Measurements from ENCODE around the gene ULK1. TPM values are rescaled to one million over a fixed set of nuclear protein-coding genes. Genes with fewer than 3 reads are reported as not detected.
A peak's percentile ranks its signal among the peaks of the same experiment; 100 is the strongest.

ULK1 gene
- total RNA-seq, result 10 to 100 TPM; 17.1 to 20.6 TPM

DNA sequence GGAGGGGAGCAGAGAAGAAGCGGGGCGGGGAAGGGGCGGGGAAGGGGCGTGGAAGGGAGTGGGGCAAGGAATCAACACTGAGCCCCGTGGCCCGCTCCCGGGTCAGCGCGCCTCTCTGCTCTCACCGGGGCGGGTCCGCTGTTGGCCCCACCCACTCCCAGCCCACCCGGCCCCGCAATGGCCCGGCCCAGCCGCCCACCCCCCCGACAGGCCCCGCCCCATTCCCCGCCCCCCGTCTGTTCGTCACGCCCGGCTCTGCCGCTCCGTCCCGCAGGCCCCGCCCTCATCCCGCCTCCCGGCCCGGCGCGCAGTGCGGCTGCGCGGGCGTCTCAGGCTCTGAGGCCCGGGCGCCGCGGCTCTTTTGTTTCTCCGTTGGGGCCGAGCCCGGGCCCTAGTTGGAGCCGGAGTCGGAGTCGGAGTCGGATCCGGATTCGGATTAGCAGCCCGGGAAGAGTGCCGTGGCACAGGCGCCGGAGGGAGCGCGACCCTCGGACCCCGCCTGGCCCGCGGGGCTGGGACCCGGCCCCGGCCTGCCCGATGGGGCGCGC is at the start of gene ULK1:
Gene ULK1 (plus strand): TSS at position 310 of the 548 bp plus-strand sequence. CDS start 380 bp downstream, outside the sequence.
- Mint-ChIP-seq H3K9me3 (ENCODE audit: insufficient read depth) (no peaks in the 10 kb centered on the region), H3K36me3 (ENCODE audit: low read depth) (no peaks in the 10 kb centered on the region), H3K27me3 (ENCODE audit: low read depth) (no peaks in the 10 kb centered on the region), H3K27ac (peak within 1 kb of the TSS; percentile 79), H3K4me1 (ENCODE audit: low read depth) (peaks cover 17% of the 10 kb centered on the region), H3K4me3 (peak within 1 kb of the TSS; percentile 80)
- ChIA-PET POLR2A (no interaction called here), CTCF (no interaction called here)
- DNase-seq (peak; percentile 93), ATAC-seq (peak; percentile 83)

- no peaks in the 10 kb centered on the region for H3K36me3 Mint-ChIP-seq (ENCODE audit: low read depth)
- no peaks in the 10 kb centered on the region for H3K27me3 Mint-ChIP-seq (ENCODE audit: low read depth)
- no peak for ATAC-seq
- ChIA-PET CTCF (no interaction called here), POLR2A (no interaction called here)
- H3K9me3 Mint-ChIP-seq (ENCODE audit: insufficient read depth), result no peaks in the 10 kb centered on the region
- H3K4me3 Mint-ChIP-seq, result no peak overlapping the region
- no peaks in the 10 kb centered on the region for H3K4me1 Mint-ChIP-seq (ENCODE audit: low read depth)
- H3K27ac Mint-ChIP-seq, result no peak overlapping the region
- no peak for DNase-seq
Measured at GRCh38 chr12:131844656-131845055, 49.8 kb upstream of the ULK1 start.

GRCh38 chr12:131845121-131845520 is 49.3 kb upstream of the ULK1 start:
- no peak overlapping the region for H3K27ac Mint-ChIP-seq
- ChIA-PET CTCF (no interaction called here), POLR2A (no interaction called here)
- no peak overlapping the region for H3K4me3 Mint-ChIP-seq
- H3K9me3 Mint-ChIP-seq (ENCODE audit: insufficient read depth), result no peaks in the 10 kb centered on the region
- H3K27me3 Mint-ChIP-seq (ENCODE audit: low read depth), result no peaks in the 10 kb centered on the region
- no peak for ATAC-seq
- no peak for DNase-seq
- no peaks in the 10 kb centered on the region for H3K36me3 Mint-ChIP-seq (ENCODE audit: low read depth)
- no peaks in the 10 kb centered on the region for H3K4me1 Mint-ChIP-seq (ENCODE audit: low read depth)

DNA sequence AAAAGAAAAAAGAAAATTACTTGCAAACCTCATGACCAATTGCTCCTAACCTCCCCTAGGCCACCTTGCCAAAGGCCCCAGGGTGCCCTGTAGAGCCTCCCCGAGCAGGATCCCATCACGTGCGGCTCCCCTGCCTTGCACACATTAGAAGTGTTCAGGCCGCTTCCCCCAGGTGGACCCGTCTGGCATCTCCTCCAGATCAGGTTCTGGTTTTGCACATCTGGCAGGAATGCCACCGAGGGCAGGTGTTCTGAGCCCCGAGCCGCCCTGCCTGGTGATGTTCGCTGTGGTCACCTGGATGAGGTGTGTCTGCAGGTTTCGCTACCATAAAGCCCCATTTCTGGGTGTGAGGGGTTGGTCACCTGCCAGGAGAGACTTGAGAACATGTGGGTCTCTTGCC is 47.0 kb upstream of the ULK1 start:
- Mint-ChIP-seq H3K4me1 (ENCODE audit: low read depth) (no peaks in the 10 kb centered on the region), H3K27ac (no peak overlapping the region), H3K9me3 (ENCODE audit: insufficient read depth) (no peaks in the 10 kb centered on the region), H3K27me3 (ENCODE audit: low read depth) (no peaks in the 10 kb centered on the region), H3K36me3 (ENCODE audit: low read depth) (no peaks in the 10 kb centered on the region), H3K4me3 (no peak overlapping the region)
- CTCF ChIA-PET, result no interaction called here
- ATAC-seq (no peak), DNase-seq (no peak)
- POLR2A ChIA-PET, result no interaction called here

- POLR2A ChIA-PET, result no interaction called here
- Mint-ChIP-seq H3K4me3 (no peak overlapping the region), H3K9me3 (ENCODE audit: insufficient read depth) (no peaks in the 10 kb centered on the region), H3K36me3 (ENCODE audit: low read depth) (no peaks in the 10 kb centered on the region), H3K4me1 (ENCODE audit: low read depth) (peaks cover 5% of the 10 kb centered on the region), H3K27me3 (ENCODE audit: low read depth) (no peaks in the 10 kb centered on the region), H3K27ac (no peak overlapping the region)
- no peak for ATAC-seq
- no peak for DNase-seq
- CTCF ChIA-PET, result no interaction called here
Measured at GRCh38 chr12:131848753-131849152, 45.7 kb upstream of the ULK1 start.

GRCh38 chr12:131849700-131850553 is 44.5 kb upstream of the ULK1 start:
- Mint-ChIP-seq H3K4me3 (no peak overlapping the region), H3K9me3 (ENCODE audit: insufficient read depth) (no peaks in the 10 kb centered on the region), H3K27me3 (ENCODE audit: low read depth) (no peaks in the 10 kb centered on the region), H3K27ac (no peak overlapping the region), H3K36me3 (ENCODE audit: low read depth) (no peaks in the 10 kb centered on the region), H3K4me1 (ENCODE audit: low read depth) (peaks cover 5% of the 10 kb centered on the region)
- POLR2A ChIA-PET, result no interaction called here
- CTCF ChIA-PET, result no interaction called here
- DNase-seq (no peak), ATAC-seq (no peak)

DNA sequence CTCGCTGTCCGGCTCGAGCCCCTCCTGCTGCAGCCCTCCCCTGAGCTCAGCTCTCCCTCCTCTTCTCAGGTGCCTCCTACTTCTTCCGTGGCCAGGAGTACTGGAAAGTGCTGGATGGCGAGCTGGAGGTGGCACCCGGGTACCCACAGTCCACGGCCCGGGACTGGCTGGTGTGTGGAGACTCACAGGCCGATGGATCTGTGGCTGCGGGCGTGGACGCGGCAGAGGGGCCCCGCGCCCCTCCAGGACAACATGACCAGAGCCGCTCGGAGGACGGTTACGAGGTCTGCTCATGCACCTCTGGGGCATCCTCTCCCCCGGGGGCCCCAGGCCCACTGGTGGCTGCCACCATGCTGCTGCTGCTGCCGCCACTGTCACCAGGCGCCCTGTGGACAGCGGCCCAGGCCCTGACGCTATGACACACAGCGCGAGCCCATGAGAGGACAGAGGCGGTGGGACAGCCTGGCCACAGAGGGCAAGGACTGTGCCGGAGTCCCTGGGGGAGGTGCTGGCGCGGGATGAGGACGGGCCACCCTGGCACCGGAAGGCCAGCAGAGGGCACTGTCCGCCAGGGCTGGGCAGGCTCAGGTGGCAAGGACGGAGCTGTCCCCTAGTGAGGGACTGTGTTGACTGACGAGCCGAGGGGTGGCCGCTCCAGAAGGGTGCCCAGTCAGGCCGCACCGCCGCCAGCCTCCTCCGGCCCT is 43.4 kb upstream of the ULK1 start:
- CTCF ChIA-PET, result no interaction called here
- DNase-seq (no peak), ATAC-seq (no peak)
- no peaks in the 10 kb centered on the region for H3K9me3 Mint-ChIP-seq (ENCODE audit: insufficient read depth)
- no peaks in the 10 kb centered on the region for H3K36me3 Mint-ChIP-seq (ENCODE audit: low read depth)
- H3K4me1 Mint-ChIP-seq (ENCODE audit: low read depth), result peaks cover 5% of the 10 kb centered on the region
- H3K27me3 Mint-ChIP-seq (ENCODE audit: low read depth), result no peaks in the 10 kb centered on the region
- POLR2A ChIA-PET, result no interaction called here
- H3K4me3 Mint-ChIP-seq, result no peak overlapping the region
- H3K27ac Mint-ChIP-seq, result no peak overlapping the region

DNA sequence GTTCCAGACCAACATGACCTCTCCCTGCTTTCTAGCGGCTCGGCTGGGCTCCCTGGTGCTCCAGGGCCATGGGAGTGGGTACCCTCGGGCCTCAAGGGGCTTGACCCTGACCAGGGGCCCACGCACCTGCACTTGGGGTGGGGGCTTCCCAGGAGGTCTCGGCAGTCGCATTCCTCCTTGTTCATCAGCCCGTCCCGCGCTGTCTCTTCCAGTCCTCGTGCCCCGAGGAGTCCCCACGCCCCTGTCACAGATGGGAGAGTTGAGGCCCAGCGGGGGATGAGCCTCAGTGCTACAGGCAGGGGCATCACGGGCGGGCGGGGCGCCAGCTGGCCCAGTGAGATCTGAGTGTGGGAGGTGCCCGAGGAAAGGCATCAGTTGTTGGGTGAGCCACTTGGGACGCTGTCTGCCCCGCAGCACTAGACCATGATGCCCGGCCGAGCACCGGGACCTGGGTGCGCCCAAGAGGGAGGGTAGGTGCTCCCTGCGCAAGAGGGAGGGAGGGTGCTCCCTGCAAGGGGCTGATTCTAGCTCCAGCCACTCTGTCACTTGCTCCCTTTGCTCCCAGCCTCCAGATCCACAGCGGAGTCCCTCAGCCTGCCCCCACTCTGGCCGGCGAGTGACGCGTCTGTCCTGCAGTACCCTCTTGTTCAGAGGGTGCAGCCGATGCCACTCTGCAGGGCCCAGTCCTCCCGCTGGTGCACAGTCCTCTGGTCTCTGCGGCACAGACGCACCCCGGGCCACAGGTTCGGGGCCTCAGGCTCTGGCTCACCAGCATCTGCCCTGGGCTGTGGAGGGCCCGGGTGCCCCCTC is 42.5 kb upstream of the ULK1 start:
- no peaks in the 10 kb centered on the region for H3K36me3 Mint-ChIP-seq (ENCODE audit: low read depth)

GRCh38 chr12:131852551-131853299 is 41.7 kb upstream of the ULK1 start:
- CTCF ChIA-PET, result no interaction called here
- Mint-ChIP-seq H3K27me3 (ENCODE audit: low read depth) (no peaks in the 10 kb centered on the region), H3K36me3 (ENCODE audit: low read depth) (no peaks in the 10 kb centered on the region), H3K9me3 (ENCODE audit: insufficient read depth) (no peaks in the 10 kb centered on the region), H3K27ac (no peak overlapping the region), H3K4me3 (no peak overlapping the region), H3K4me1 (ENCODE audit: low read depth) (peaks cover 5% of the 10 kb centered on the region)
- peak; percentile 30 for ATAC-seq
- no peak for DNase-seq
- POLR2A ChIA-PET, result no interaction called here

More for the DNA sequence above, 42.5 kb upstream of the ULK1 start:
- CTCF ChIA-PET, result no interaction called here
- H3K9me3 Mint-ChIP-seq (ENCODE audit: insufficient read depth), result no peaks in the 10 kb centered on the region
- peaks cover 5% of the 10 kb centered on the region for H3K4me1 Mint-ChIP-seq (ENCODE audit: low read depth)
- no peak for ATAC-seq
- no peaks in the 10 kb centered on the region for H3K27me3 Mint-ChIP-seq (ENCODE audit: low read depth)
- DNase-seq, result no peak
- POLR2A ChIA-PET, result no interaction called here
- H3K4me3 Mint-ChIP-seq, result no peak overlapping the region
- no peak overlapping the region for H3K27ac Mint-ChIP-seq

GRCh38 chr12:131853832-131854797 is 40.3 kb upstream of the ULK1 start:
- ChIA-PET CTCF (no interaction called here), POLR2A (no interaction called here)
- peaks cover 5% of the 10 kb centered on the region for H3K4me1 Mint-ChIP-seq (ENCODE audit: low read depth)
- no peak overlapping the region for H3K27ac Mint-ChIP-seq
- no peaks in the 10 kb centered on the region for H3K9me3 Mint-ChIP-seq (ENCODE audit: insufficient read depth)
- H3K4me3 Mint-ChIP-seq, result no peak overlapping the region
- no peaks in the 10 kb centered on the region for H3K36me3 Mint-ChIP-seq (ENCODE audit: low read depth)
- ATAC-seq (no peak), DNase-seq (no peak)
- no peaks in the 10 kb centered on the region for H3K27me3 Mint-ChIP-seq (ENCODE audit: low read depth)
